Measurements from ENCODE around the gene PADI3.

PADI3 gene

GRCh38 chr1:17248781-17249180 lies at the start of gene PADI3:
PADI3 (plus strand) TSS chr1:17249098; CDS start chr1:17249138, 40 bp downstream.
- DNase-seq (ENCODE audit: low read depth in 1 of 2, low spot score in 1 of 2) = no peak

- no peak for DNase-seq (ENCODE audit: low read depth in 1 of 2, low spot score in 1 of 2)
Measured at GRCh38 chr1:17199267-17200044, 49.4 kb upstream of the PADI3 start.

- no peak for DNase-seq (ENCODE audit: low read depth in 1 of 2, low spot score in 1 of 2)
Measured at GRCh38 chr1:17200246-17200645, 48.7 kb upstream of the PADI3 start.

- no peak for DNase-seq (ENCODE audit: low read depth in 1 of 2, low spot score in 1 of 2)
Measured at GRCh38 chr1:17200756-17201155, 48.1 kb upstream of the PADI3 start.

GRCh38 chr1:17201201-17202021 lies 47.5 kb upstream of the PADI3 start:
- no peak for DNase-seq (ENCODE audit: low read depth in 1 of 2, low spot score in 1 of 2)

- no peak for DNase-seq (ENCODE audit: low read depth in 1 of 2, low spot score in 1 of 2)
Measured at GRCh38 chr1:17204546-17205440, 44.1 kb upstream of the PADI3 start, which contains the start of gene PADI1. PADI1 (plus strand) TSS chr1:17205128; CDS start chr1:17205218, 90 bp downstream.

- DNase-seq (ENCODE audit: low read depth in 1 of 2, low spot score in 1 of 2) = no peak
Measured at GRCh38 chr1:17205652-17206051, 43.2 kb upstream of the PADI3 start.

GRCh38 chr1:17206196-17206595 lies 42.7 kb upstream of the PADI3 start:
- no peak for DNase-seq (ENCODE audit: low read depth in 1 of 2, low spot score in 1 of 2)

GRCh38 chr1:17207046-17207445 lies 41.9 kb upstream of the PADI3 start:
- no peak for DNase-seq (ENCODE audit: low read depth in 1 of 2, low spot score in 1 of 2)

- DNase-seq (ENCODE audit: low read depth in 1 of 2, low spot score in 1 of 2) = no peak
Measured at GRCh38 chr1:17207540-17207939, 41.4 kb upstream of the PADI3 start.

GRCh38 chr1:17207966-17208418 lies 40.9 kb upstream of the PADI3 start:
- DNase-seq (ENCODE audit: low read depth in 1 of 2, low spot score in 1 of 2) = peak; percentile 6 to 54

GRCh38 chr1:17208546-17208945 lies 40.4 kb upstream of the PADI3 start:
- DNase-seq (ENCODE audit: low read depth in 1 of 2, low spot score in 1 of 2) = no peak

- no peak for DNase-seq (ENCODE audit: low read depth in 1 of 2, low spot score in 1 of 2)
Measured at GRCh38 chr1:17209430-17209829, 39.5 kb upstream of the PADI3 start.

- DNase-seq (ENCODE audit: low read depth in 1 of 2, low spot score in 1 of 2) = no peak
Measured at GRCh38 chr1:17210176-17210575, 38.7 kb upstream of the PADI3 start.

- no peak for DNase-seq (ENCODE audit: low read depth in 1 of 2, low spot score in 1 of 2)
Measured at GRCh38 chr1:17211377-17211776, 37.5 kb upstream of the PADI3 start.

GRCh38 chr1:17212009-17212408 lies 36.9 kb upstream of the PADI3 start:
- DNase-seq (ENCODE audit: low read depth in 1 of 2, low spot score in 1 of 2) = no peak

GRCh38 chr1:17212487-17213121 lies 36.3 kb upstream of the PADI3 start:
- peak in 1 of 2 donors; percentile 11 for DNase-seq (ENCODE audit: low read depth in 1 of 2, low spot score in 1 of 2)

GRCh38 chr1:17213148-17213781 lies 35.6 kb upstream of the PADI3 start:
- DNase-seq (ENCODE audit: low read depth in 1 of 2, low spot score in 1 of 2) = no peak

GRCh38 chr1:17213782-17214148 lies 35.1 kb upstream of the PADI3 start:
- DNase-seq (ENCODE audit: low read depth in 1 of 2, low spot score in 1 of 2) = no peak

- no peak for DNase-seq (ENCODE audit: low read depth in 1 of 2, low spot score in 1 of 2)
Measured at GRCh38 chr1:17214876-17215544, 33.9 kb upstream of the PADI3 start.
